Measurements from ENCODE around the gene AP1M1. TPM values are rescaled to one million over a fixed set of nuclear protein-coding genes. Genes with fewer than 3 reads are reported as not detected.
"Not testable (repeated sequence)": the region's sequence is repeated elsewhere in the genome, so short reads cannot be mapped to it uniquely, and the experiment has no call there.

Gene AP1M1
- total RNA-seq, 1 donor from 2014 or later = 12.5 TPM

DNA sequence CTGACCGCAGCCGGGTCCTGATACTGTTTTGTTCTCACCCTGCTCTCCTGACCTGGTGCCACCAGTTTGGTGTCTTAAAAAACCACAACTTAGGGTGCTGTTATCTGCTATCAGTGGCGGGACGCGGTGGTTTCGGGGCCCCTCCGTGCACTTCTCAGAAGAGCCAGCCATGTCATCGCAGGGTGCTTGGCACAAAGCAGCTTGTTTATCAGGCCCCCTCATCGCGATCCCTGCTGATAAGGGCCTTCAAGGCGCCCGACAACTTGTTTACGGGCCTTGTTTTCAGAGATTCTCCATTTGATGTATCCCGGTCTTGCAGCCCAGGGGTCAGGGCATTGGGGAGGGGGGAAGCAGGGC lies 68.9 kb downstream of the AP1M1 start:
- no peak overlapping the region for H3K27ac ChIP-seq (ENCODE audit: low read depth, low read length)
- H3K36me3 ChIP-seq (ENCODE audit: control insufficient read depth in 3 of 3, insufficient read depth in 3 of 3, low read length in 3 of 3) = no peaks in the 10 kb centered on the region
- H3K27me3 ChIP-seq (ENCODE audit: control insufficient read depth in 3 of 3, insufficient read depth in 3 of 3, low read length in 3 of 3) = no peaks in the 10 kb centered on the region
- no peaks in the 10 kb centered on the region for H3K9me3 ChIP-seq (ENCODE audit: control insufficient read depth in 3 of 3, low read length in 3 of 3)
- no peak overlapping the region for H3K4me3 ChIP-seq (ENCODE audit: low read length in 3 of 3)
- no peak overlapping the region for H3K9ac ChIP-seq (ENCODE audit: low read depth in 1 of 3, low read length in 3 of 3)
- peaks cover 0 to 3% (median 2%) of the 10 kb centered on the region in 3 donors for H3K4me1 ChIP-seq (ENCODE audit: control insufficient read depth in 3 of 3, insufficient read depth in 3 of 3, low read length in 3 of 3)

DNA sequence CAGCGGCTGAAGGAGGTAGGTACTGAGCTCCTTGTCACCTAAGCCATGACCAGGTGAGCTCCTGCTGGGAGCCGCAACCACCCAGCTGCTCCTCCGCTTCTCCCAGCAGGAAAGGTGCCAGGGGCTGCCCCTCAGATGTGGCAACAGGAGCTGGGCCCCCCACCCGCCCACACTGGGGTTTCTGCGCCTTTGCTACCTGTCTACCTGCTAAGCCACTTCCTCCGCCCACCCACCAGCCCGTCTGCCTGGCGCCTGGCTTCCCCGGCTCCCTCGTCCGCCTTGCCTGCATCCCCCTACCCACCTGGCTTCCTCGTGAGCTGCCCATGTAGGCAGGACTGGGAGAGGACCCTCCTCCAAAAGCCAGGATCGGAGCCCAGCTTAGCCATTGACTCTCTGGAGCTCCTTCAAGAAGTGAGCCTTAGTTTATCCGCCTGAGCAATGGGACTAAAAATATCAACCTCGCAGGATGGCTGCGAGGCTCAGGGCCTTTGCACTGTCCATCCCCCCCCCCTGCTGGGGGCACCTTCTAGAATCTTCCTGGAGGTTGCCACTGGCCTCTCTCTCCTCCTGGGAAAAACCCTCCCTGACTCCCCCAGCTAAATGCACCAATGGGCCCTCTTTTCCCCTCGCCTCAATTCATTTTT lies 71.1 kb downstream of the AP1M1 start:
- no peaks in the 10 kb centered on the region for H3K27me3 ChIP-seq (ENCODE audit: control insufficient read depth in 3 of 3, insufficient read depth in 3 of 3, low read length in 3 of 3)
- H3K9me3 ChIP-seq (ENCODE audit: control insufficient read depth in 3 of 3, low read length in 3 of 3) = no peaks in the 10 kb centered on the region
- H3K4me3 ChIP-seq (ENCODE audit: low read length in 3 of 3) = no peak overlapping the region
- H3K4me1 ChIP-seq (ENCODE audit: control insufficient read depth in 3 of 3, insufficient read depth in 3 of 3, low read length in 3 of 3) = peaks cover 5 to 6% (median 6%) of the 10 kb centered on the region in 3 donors
- no peak overlapping the region for H3K9ac ChIP-seq (ENCODE audit: low read depth in 1 of 3, low read length in 3 of 3)
- no peak overlapping the region for H3K27ac ChIP-seq (ENCODE audit: low read depth, low read length)
- no peaks in the 10 kb centered on the region for H3K36me3 ChIP-seq (ENCODE audit: control insufficient read depth in 3 of 3, insufficient read depth in 3 of 3, low read length in 3 of 3)

GRCh38 chr19:16272945-16273344 lies 75.2 kb downstream of the AP1M1 start:
- Histone ChIP-seq H3K9me3 (ENCODE audit: control insufficient read depth in 3 of 3, low read length in 3 of 3) (no peaks in the 10 kb centered on the region), H3K27ac (ENCODE audit: low read depth, low read length) (peak overlapping the region; percentile 58), H3K9ac (ENCODE audit: low read depth in 1 of 3, low read length in 3 of 3) (peak overlapping the region in 1 of 3 donors; percentile 9), H3K27me3 (ENCODE audit: control insufficient read depth in 3 of 3, insufficient read depth in 3 of 3, low read length in 3 of 3) (no peaks in the 10 kb centered on the region), H3K4me3 (ENCODE audit: low read length in 3 of 3) (no peak overlapping the region), H3K4me1 (ENCODE audit: control insufficient read depth in 3 of 3, insufficient read depth in 3 of 3, low read length in 3 of 3) (peaks cover 5 to 6% (median 6%) of the 10 kb centered on the region in 3 donors), H3K36me3 (ENCODE audit: control insufficient read depth in 3 of 3, insufficient read depth in 3 of 3, low read length in 3 of 3) (no peaks in the 10 kb centered on the region)

- Histone ChIP-seq H3K4me1 (ENCODE audit: control insufficient read depth in 3 of 3, insufficient read depth in 3 of 3, low read length in 3 of 3) (peaks cover 6 to 10% (median 10%) of the 10 kb centered on the region in 3 donors), H3K36me3 (ENCODE audit: control insufficient read depth in 3 of 3, insufficient read depth in 3 of 3, low read length in 3 of 3) (no peaks in the 10 kb centered on the region), H3K4me3 (ENCODE audit: low read length in 3 of 3) (no peak overlapping the region), H3K9me3 (ENCODE audit: control insufficient read depth in 3 of 3, low read length in 3 of 3) (no peaks in the 10 kb centered on the region), H3K27ac (ENCODE audit: low read depth, low read length) (no peak overlapping the region), H3K9ac (ENCODE audit: low read depth in 1 of 3, low read length in 3 of 3) (no peak overlapping the region), H3K27me3 (ENCODE audit: control insufficient read depth in 3 of 3, insufficient read depth in 3 of 3, low read length in 3 of 3) (no peaks in the 10 kb centered on the region)
These were observed 76.7 kb downstream of the AP1M1 start for GRCh38 chr19:16274447-16274846.

DNA sequence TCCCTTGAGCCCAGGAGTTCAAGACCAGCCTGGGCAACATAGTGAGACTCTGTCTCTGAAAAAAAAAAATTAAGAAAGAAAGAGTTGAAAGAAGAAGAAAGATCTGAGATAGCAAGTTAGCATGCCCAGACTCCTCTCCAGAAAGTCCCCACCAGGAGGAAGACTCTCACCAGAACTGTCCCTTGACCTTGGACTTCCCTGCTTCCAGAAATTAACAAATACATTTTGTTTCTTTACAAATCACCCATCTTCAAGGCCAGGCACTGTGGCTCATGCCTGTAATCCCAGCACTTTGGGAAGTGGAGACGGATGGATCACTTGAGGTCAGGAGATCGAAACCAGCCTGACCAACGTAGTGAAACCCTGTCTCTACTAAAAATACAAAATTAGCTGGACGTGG lies 82.6 kb downstream of the AP1M1 start:
- H3K4me1 ChIP-seq (ENCODE audit: control insufficient read depth in 3 of 3, insufficient read depth in 3 of 3, low read length in 3 of 3) = peaks cover 22 to 30% (median 29%) of the 10 kb centered on the region in 3 donors

GRCh38 chr19:16281743-16282142 lies 84.0 kb downstream of the AP1M1 start:
- H3K9ac ChIP-seq (ENCODE audit: low read depth in 1 of 3, low read length in 3 of 3) = no peak overlapping the region
- no peaks in the 10 kb centered on the region for H3K27me3 ChIP-seq (ENCODE audit: control insufficient read depth in 3 of 3, insufficient read depth in 3 of 3, low read length in 3 of 3)
- H3K36me3 ChIP-seq (ENCODE audit: control insufficient read depth in 3 of 3, insufficient read depth in 3 of 3, low read length in 3 of 3) = no peaks in the 10 kb centered on the region
- no peak overlapping the region for H3K27ac ChIP-seq (ENCODE audit: low read depth, low read length)
- no peaks in the 10 kb centered on the region for H3K9me3 ChIP-seq (ENCODE audit: control insufficient read depth in 3 of 3, low read length in 3 of 3)
- H3K4me3 ChIP-seq (ENCODE audit: low read length in 3 of 3) = no peak overlapping the region
- H3K4me1 ChIP-seq (ENCODE audit: control insufficient read depth in 3 of 3, insufficient read depth in 3 of 3, low read length in 3 of 3) = peaks cover 29 to 42% (median 39%) of the 10 kb centered on the region in 3 donors

More for the DNA sequence above, 82.6 kb downstream of the AP1M1 start:
- Histone ChIP-seq H3K4me3 (ENCODE audit: low read length in 3 of 3) (no peak overlapping the region), H3K27ac (ENCODE audit: low read depth, low read length) (no peak overlapping the region), H3K36me3 (ENCODE audit: control insufficient read depth in 3 of 3, insufficient read depth in 3 of 3, low read length in 3 of 3) (no peaks in the 10 kb centered on the region), H3K9ac (ENCODE audit: low read depth in 1 of 3, low read length in 3 of 3) (no peak overlapping the region), H3K27me3 (ENCODE audit: control insufficient read depth in 3 of 3, insufficient read depth in 3 of 3, low read length in 3 of 3) (no peaks in the 10 kb centered on the region), H3K9me3 (ENCODE audit: control insufficient read depth in 3 of 3, low read length in 3 of 3) (no peaks in the 10 kb centered on the region)

GRCh38 chr19:16283210-16284061 lies 85.7 kb downstream of the AP1M1 start:
- peak overlapping the region; percentile 70 to 85 (median 77) for H3K9ac ChIP-seq (ENCODE audit: low read depth in 1 of 3, low read length in 3 of 3)
- peak overlapping the region; percentile 96 for H3K27ac ChIP-seq (ENCODE audit: low read depth, low read length)
- no peaks in the 10 kb centered on the region for H3K36me3 ChIP-seq (ENCODE audit: control insufficient read depth in 3 of 3, insufficient read depth in 3 of 3, low read length in 3 of 3)
- peaks cover 29 to 42% (median 39%) of the 10 kb centered on the region in 3 donors for H3K4me1 ChIP-seq (ENCODE audit: control insufficient read depth in 3 of 3, insufficient read depth in 3 of 3, low read length in 3 of 3)
- H3K9me3 ChIP-seq (ENCODE audit: control insufficient read depth in 3 of 3, low read length in 3 of 3) = no peaks in the 10 kb centered on the region
- H3K4me3 ChIP-seq (ENCODE audit: low read length in 3 of 3) = peak overlapping the region; percentile 42 to 61 (median 60)
- H3K27me3 ChIP-seq (ENCODE audit: control insufficient read depth in 3 of 3, insufficient read depth in 3 of 3, low read length in 3 of 3) = no peaks in the 10 kb centered on the region

DNA sequence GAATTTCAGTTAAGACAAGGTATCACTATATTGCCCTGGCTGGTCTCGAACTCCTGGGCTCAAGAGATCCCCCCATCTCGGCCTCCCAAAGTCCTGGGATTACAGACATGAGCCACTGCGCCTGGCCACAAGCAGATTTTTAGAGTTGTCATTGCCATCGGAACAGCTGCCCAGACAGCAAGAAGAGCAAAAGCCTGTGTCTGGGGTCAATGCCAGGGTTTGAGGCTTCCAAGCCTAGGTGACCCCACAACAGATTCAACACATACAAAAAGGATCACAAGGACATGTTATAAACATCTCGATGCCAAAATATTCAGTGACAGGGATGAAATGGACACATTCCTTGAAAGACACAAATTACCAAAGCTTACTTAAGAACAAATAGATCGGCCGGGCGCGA lies 86.8 kb downstream of the AP1M1 start:
- Histone ChIP-seq H3K36me3 (ENCODE audit: control insufficient read depth in 3 of 3, insufficient read depth in 3 of 3, low read length in 3 of 3) (no peaks in the 10 kb centered on the region), H3K27me3 (ENCODE audit: control insufficient read depth in 3 of 3, insufficient read depth in 3 of 3, low read length in 3 of 3) (no peaks in the 10 kb centered on the region), H3K4me3 (ENCODE audit: low read length in 3 of 3) (no peak overlapping the region), H3K4me1 (ENCODE audit: control insufficient read depth in 3 of 3, insufficient read depth in 3 of 3, low read length in 3 of 3) (peaks cover 29 to 37% (median 35%) of the 10 kb centered on the region in 3 donors), H3K9me3 (ENCODE audit: control insufficient read depth in 3 of 3, low read length in 3 of 3) (no peaks in the 10 kb centered on the region), H3K27ac (ENCODE audit: low read depth, low read length) (peak overlapping the region; percentile 96), H3K9ac (ENCODE audit: low read depth in 1 of 3, low read length in 3 of 3) (no peak overlapping the region)

DNA sequence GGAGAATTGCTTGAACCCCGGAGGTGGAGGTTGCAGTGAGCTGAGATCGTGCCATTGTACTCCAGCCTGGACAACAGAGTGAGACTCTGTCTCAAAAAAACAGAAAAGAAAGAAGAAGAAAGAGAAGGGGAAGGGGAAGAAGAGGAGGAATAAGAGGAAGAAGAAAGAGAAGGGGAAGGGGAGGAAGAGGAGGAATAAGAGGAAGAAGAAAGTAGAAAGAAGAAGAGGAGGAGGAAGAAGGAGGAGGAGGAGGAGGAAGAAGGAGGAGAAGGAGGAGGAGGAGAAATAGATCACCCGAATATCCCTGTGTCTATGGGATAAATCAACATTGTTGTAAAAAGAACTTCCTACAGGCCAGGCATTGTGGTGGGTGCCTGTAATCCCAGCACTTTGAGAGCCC lies 87.4 kb downstream of the AP1M1 start:
- H3K9me3 ChIP-seq (ENCODE audit: control insufficient read depth in 3 of 3, low read length in 3 of 3); H3K4me3 ChIP-seq (ENCODE audit: low read length in 3 of 3); H3K36me3 ChIP-seq (ENCODE audit: control insufficient read depth in 3 of 3, insufficient read depth in 3 of 3, low read length in 3 of 3); H3K27me3 ChIP-seq (ENCODE audit: control insufficient read depth in 3 of 3, insufficient read depth in 3 of 3, low read length in 3 of 3); H3K9ac ChIP-seq (ENCODE audit: low read depth in 1 of 3, low read length in 3 of 3): not testable (repeated sequence)
- H3K27ac ChIP-seq (ENCODE audit: low read depth, low read length) = peak overlapping the region; percentile 81
- peaks cover 29 to 36% (median 35%) of the 10 kb centered on the region in 3 donors for H3K4me1 ChIP-seq (ENCODE audit: control insufficient read depth in 3 of 3, insufficient read depth in 3 of 3, low read length in 3 of 3)
